Neutrophil (primary cell): ENCODE results near the gene SH2B2.
"Not testable (repeated sequence)": the region's sequence is repeated elsewhere in the genome, so short reads cannot be mapped to it uniquely, and the experiment has no call there.

Source experiments
- H3K27ac ChIP-seq: fragments of 200-600 bp; sonication (generic); 2 replicates; pipeline ENCODE4 v1.5.1; 2016; ENCODE audit warnings: mild to moderate bottlenecking, moderate library complexity
- H3K27me3 ChIP-seq: fragments of 200-600 bp; sonication (generic); 2 replicates; pipeline ENCODE4 v1.6.0; 2016; ENCODE audit warnings: mild to moderate bottlenecking
- H3K36me3 ChIP-seq: fragments of 200-600 bp; sonication (generic); 2 replicates; pipeline ENCODE4 v1.5.1; 2017
- H3K4me1 ChIP-seq, 2 experiments: fragments of 200-600 bp in 1 of 2; sonication (generic) in 1 of 2; 1 replicate in 1 of 2; 2 replicates in 1 of 2; pipeline versions ENCODE4 v1.5.1 to v1.6.1; 2013 to 2016; ENCODE audit warnings: low read depth in 1 of 2, low read length in 1 of 2, mild to moderate bottlenecking in 1 of 2, moderate library complexity in 1 of 2; ENCODE audit not compliant: control insufficient read depth in 1 of 2, insufficient read depth in 1 of 2
- H3K4me3 ChIP-seq, 2 experiments: fragments of 200-600 bp in 1 of 2; sonication (generic) in 1 of 2; 1 replicate in 1 of 2; 2 replicates in 1 of 2; pipeline ENCODE4 v1.5.1; 2013 to 2016; ENCODE audit warnings: low read depth in 1 of 2, low read length in 1 of 2, mild to moderate bottlenecking in 1 of 2, moderate library complexity in 1 of 2
- H3K9me3 ChIP-seq: fragments of 200-600 bp; sonication (generic); 2 replicates; pipeline ENCODE4 v1.5.1; 2016
- TF ChIP-seq, protein P1 (sequence below): fragments of 200-600 bp; sonication (generic); IDR thresholded peaks from 2 replicates; pipeline ENCODE4 v1.5.1; 2016; ENCODE audit warnings: antibody characterized with exemption

SH2B2 gene

DNA sequence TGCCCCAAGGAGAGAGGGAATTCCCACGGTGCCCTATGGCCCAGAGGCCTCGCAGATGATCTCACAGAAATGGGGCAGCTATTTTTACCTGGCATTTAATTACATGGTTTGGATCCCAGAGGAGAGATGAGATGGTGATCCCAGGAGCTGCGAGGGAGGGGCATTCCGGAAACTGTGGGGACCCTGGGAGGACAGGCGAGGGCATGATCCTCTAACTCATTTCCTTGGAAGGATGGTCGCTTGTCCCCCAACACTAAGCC lies 9.4 kb downstream of the SH2B2 start:
- H3K36me3 ChIP-seq, result no peaks in the 10 kb centered on the region
- H3K4me3 ChIP-seq, result no peak overlapping the region
- TF ChIP-seq, protein P1, sequence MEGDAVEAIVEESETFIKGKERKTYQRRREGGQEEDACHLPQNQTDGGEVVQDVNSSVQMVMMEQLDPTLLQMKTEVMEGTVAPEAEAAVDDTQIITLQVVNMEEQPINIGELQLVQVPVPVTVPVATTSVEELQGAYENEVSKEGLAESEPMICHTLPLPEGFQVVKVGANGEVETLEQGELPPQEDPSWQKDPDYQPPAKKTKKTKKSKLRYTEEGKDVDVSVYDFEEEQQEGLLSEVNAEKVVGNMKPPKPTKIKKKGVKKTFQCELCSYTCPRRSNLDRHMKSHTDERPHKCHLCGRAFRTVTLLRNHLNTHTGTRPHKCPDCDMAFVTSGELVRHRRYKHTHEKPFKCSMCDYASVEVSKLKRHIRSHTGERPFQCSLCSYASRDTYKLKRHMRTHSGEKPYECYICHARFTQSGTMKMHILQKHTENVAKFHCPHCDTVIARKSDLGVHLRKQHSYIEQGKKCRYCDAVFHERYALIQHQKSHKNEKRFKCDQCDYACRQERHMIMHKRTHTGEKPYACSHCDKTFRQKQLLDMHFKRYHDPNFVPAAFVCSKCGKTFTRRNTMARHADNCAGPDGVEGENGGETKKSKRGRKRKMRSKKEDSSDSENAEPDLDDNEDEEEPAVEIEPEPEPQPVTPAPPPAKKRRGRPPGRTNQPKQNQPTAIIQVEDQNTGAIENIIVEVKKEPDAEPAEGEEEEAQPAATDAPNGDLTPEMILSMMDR, result no peak
- no peak overlapping the region for H3K27ac ChIP-seq
- H3K9me3 ChIP-seq, result no peaks in the 10 kb centered on the region
- peaks cover 4% of the 10 kb centered on the region for H3K27me3 ChIP-seq
- H3K4me1 ChIP-seq, result no peaks in the 10 kb centered on the region

DNA sequence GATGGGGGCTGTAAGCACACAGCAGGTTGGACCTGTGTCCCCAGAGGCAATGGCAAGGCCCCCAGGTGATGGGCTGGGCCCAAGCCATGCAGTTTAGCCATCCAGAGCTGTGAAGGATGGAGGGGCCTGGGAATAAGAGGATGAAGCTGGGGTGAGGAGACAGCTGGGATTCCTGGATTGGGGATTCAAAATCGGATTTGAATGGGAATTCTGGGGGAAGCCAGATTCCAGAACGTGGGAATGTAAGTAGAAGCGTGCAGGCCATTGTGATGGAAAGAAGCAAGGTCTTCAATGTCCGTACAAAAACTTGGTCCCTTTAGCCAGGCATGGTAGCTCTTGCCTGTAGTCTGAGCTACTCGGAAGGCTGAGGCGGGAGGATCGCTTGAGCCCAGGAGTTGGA lies 9.8 kb downstream of the SH2B2 start:
- no peak overlapping the region for H3K27ac ChIP-seq
- H3K36me3 ChIP-seq, result no peaks in the 10 kb centered on the region
- TF ChIP-seq, protein P1, result no peak
- no peak overlapping the region for H3K4me3 ChIP-seq
- no peaks in the 10 kb centered on the region for H3K9me3 ChIP-seq
- H3K4me1 ChIP-seq, result no peaks in the 10 kb centered on the region
- H3K27me3 ChIP-seq, result peaks cover 1% of the 10 kb centered on the region

DNA sequence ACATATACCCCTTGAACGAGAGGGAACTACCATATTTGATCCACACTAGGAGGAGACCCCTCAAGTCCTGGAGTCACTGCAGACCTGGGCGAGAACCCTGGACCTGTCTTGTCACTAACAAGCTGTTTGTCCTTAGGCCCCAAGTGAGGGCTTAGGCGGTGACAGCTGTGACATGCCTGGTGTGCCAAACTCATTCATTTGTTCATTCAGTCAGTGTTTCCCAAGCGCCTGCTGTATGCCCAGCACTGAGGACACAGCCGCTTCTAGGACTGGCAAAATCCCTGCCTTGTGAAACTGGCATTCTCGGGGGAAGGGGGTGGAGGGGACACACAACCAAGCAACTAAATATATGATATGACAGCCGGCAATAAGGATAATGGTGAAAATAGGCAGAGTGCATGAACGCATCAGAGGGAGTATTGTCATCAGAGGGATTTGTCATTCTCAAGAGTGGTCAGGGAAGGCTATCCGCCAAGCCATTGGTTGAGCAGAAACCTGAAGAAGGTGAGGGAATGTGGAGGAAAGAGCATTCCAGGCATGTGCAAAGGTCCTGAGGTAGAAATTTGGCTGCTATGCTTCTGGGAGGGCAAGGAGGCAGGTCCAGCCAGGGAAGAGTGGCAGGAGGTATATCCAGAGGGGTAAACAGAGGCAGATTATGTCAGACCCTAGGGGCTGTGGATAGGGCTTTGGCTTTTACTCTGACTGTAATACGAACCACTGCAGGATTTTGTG lies 11.0 kb downstream of the SH2B2 start:
- no peaks in the 10 kb centered on the region for H3K36me3 ChIP-seq
- no peak overlapping the region for H3K4me3 ChIP-seq
- TF ChIP-seq, protein P1, result no peak
- H3K27me3 ChIP-seq, result no peaks in the 10 kb centered on the region
- H3K27ac ChIP-seq, result no peak overlapping the region
- no peaks in the 10 kb centered on the region for H3K4me1 ChIP-seq
- no peaks in the 10 kb centered on the region for H3K9me3 ChIP-seq

DNA sequence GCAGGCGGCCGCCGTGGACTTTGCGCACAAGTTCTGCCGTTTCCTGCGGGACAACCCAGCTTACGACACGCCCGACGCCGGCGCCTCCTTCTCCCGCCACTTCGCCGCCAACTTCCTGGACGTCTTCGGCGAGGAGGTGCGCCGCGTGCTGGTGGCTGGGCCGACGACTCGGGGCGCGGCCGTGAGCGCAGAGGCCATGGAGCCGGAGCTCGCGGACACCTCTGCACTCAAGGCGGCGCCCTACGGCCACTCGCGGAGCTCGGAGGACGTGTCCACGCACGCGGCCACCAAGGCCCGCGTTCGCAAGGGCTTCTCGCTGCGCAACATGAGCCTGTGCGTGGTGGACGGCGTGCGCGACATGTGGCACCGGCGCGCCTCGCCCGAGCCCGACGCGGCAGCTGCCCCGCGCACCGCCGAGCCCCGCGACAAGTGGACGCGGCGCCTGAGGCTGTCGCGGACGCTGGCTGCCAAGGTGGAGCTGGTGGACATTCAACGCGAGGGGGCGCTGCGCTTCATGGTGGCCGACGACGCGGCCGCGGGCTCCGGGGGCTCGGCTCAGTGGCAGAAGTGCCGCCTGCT lies 14.1 kb downstream of the SH2B2 start:
- TF ChIP-seq, protein P1, result no peak
- Histone ChIP-seq H3K4me3 (no peak overlapping the region), H3K27me3 (no peaks in the 10 kb centered on the region), H3K4me1 (no peaks in the 10 kb centered on the region), H3K9me3 (no peaks in the 10 kb centered on the region), H3K27ac (no peak overlapping the region), H3K36me3 (no peaks in the 10 kb centered on the region)

DNA sequence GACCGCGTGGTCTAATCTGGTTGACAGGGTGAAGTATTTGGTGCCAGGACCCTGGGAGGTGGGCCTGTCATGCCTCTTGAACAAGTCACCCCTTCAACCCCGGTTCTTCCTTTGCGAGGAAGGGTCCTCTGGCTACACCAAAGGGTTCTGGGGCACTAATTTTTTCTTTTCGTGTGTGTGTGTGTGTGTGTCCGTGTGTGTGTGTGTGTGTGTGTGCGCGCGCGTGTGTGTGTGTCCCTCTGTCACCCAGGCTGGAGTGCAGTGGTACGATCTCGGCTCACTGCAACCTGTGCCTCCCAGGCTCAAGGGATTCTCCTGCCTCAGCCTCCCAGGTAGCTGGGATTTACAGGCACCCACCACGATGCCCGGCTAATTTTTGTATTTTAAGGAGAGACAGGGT lies 14.7 kb downstream of the SH2B2 start:
- not testable (repeated sequence) for H3K9me3 ChIP-seq, H3K36me3 ChIP-seq, H3K4me3 ChIP-seq, H3K4me1 ChIP-seq, H3K27me3 ChIP-seq, H3K27ac ChIP-seq

DNA sequence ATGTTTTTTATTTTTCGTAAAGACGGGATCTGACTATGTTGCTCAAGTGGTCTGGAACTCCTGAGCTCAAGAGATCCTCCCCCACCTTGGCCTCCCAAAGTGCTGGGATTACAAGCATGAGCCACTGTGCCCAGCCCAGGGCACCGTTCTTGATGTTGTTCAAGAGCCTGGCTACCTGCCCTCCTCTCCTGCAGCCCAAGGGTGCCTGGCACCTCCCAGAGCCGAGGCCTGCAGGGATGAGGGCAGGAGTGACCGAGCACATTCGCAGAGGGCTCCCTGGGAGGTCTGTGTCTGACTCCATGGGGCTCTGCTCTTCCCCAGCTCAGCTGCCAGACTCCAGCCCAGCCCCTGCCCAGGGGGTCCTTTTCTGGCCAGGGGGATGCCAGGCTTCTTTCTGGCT lies 15.4 kb downstream of the SH2B2 start:
- Histone ChIP-seq H3K27ac (no peak overlapping the region), H3K36me3 (no peaks in the 10 kb centered on the region), H3K4me3 (no peak overlapping the region), H3K9me3 (no peaks in the 10 kb centered on the region), H3K4me1 (peaks cover 2 to 3% of the 10 kb centered on the region in 2 experiments), H3K27me3 (no peaks in the 10 kb centered on the region)
- TF ChIP-seq, protein P1, result no peak
